ENCODE data around the gene CTNNA1.
"Not testable (repeated sequence)": the region's sequence is repeated elsewhere in the genome, so short reads cannot be mapped to it uniquely, and the experiment has no call there.

CTNNA1 gene

DNA sequence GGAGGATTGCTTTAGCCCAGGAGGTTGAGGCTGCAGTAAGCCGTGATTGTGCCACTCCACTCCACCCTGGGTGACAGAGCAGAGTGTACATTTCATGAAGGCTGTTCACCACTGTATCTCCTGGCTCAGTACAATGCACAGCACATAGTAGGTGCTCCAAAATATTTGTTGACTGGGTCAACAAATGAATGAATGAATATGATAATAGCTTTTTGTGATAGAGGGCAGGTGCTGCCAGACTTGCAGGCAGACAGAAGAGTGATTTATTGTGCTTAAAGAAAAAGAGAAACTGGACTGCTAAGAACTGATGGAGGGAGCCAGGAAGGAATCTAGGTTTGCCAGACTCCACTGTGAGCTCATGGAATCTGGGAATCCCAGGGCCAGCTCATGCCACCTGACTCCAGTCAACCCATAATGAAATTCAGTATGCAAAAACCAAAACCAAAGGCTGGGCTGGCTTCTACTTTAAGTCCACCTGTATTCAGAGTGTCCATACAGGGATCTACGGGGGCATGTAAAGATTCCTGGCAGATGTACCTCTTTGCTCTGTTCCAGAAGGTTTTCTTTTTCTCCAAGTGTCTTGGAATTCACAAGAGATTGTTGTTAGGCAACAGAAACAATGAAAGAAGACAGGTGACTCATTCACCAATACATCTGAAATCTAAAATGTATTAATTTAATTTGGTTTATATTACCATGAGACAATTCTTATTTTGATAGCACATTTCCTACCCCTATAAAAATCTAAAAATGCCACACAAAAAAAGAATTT, 15.5 kb upstream of the CTNNA1 start:
- Mint-ChIP-seq H3K27ac (no peak overlapping the region), H3K4me1 (ENCODE audit: low read depth) (peaks cover 16% of the 10 kb centered on the region)

DNA sequence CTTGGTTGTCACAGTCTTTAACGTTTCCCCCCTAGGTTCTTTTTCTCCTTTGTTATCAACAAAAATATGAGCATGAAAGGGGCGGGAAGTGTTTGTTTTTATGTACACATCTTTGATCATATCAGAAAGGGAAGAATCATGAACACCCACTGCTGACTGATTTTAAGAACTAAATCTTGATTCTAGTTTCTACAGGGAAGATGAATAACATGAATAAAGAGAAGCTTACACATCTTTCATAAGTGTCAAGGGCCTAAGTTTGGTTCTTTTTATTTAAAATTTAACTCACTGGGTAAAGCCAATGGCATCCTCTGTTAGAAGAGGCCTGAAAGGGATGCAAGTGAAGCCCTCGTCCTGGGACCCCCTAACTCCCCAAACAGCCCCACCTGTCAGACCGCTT, 14.8 kb upstream of the CTNNA1 start:
- H3K27ac Mint-ChIP-seq = no peak overlapping the region
- H3K4me3 Mint-ChIP-seq = no peak overlapping the region
- peaks cover 7% of the 10 kb centered on the region for H3K27me3 Mint-ChIP-seq
- H3K9me3 Mint-ChIP-seq (ENCODE audit: low read depth) = no peaks in the 10 kb centered on the region
- peaks cover 18% of the 10 kb centered on the region for H3K4me1 Mint-ChIP-seq (ENCODE audit: low read depth)
- H3K36me3 Mint-ChIP-seq = peaks cover 2% of the 10 kb centered on the region

More for the DNA sequence above, 15.5 kb upstream of the CTNNA1 start:
- no peak overlapping the region for H3K4me3 Mint-ChIP-seq
- no peaks in the 10 kb centered on the region for H3K9me3 Mint-ChIP-seq (ENCODE audit: low read depth)
- H3K27me3 Mint-ChIP-seq = peaks cover 12% of the 10 kb centered on the region
- H3K36me3 Mint-ChIP-seq = peaks cover 2% of the 10 kb centered on the region

DNA sequence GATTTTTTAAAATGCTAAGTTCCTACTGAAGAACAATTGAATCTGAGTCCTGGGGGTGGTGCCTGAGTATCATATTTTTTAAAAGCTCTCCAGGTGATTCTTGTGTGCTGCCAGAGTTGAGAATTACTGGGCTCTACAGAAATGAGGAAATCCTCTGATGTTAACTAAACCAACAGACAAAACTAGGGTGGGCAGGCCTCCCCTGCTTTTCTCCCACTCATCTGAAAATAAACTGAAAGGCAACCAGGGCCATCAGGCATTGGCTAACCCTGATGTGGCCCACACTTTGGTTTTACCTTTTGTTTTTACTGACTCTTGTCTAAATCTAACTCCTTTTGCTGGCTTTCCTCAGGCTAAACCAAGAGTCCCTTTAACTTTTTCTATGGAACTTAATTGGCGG, 13.3 kb upstream of the CTNNA1 start:
- H3K9me3 Mint-ChIP-seq (ENCODE audit: low read depth) = no peaks in the 10 kb centered on the region
- H3K4me1 Mint-ChIP-seq (ENCODE audit: low read depth) = peaks cover 18% of the 10 kb centered on the region
- peaks cover 2% of the 10 kb centered on the region for H3K36me3 Mint-ChIP-seq
- H3K4me3 Mint-ChIP-seq = no peak overlapping the region
- peaks cover 6% of the 10 kb centered on the region for H3K27me3 Mint-ChIP-seq
- H3K27ac Mint-ChIP-seq = no peak overlapping the region

DNA sequence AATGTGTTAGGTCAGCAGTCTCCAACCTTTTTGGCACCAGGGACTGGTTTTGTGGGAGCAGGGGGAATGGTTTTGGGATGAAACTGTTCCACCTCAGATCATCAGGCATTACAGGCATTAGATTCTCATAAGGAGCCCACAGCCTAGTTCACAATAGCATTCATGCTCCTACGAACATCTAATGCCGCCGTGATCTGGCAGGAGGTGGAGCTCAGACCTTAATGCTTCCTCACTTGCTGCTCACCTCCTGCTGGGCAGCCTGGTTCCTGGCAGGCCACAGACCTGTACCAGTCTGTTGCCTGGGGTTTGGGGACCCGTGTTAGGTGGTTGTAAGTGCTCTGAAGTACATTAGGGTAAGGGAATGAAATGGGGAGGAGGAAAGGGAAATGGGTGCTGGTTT, 9.7 kb upstream of the CTNNA1 start:
- H3K9me3 Mint-ChIP-seq (ENCODE audit: low read depth) = no peaks in the 10 kb centered on the region
- H3K4me3 Mint-ChIP-seq = no peak overlapping the region
- H3K27me3 Mint-ChIP-seq = peaks cover 9% of the 10 kb centered on the region
- peaks cover 15% of the 10 kb centered on the region for H3K4me1 Mint-ChIP-seq (ENCODE audit: low read depth)
- no peak overlapping the region for H3K27ac Mint-ChIP-seq
- H3K36me3 Mint-ChIP-seq = no peaks in the 10 kb centered on the region

DNA sequence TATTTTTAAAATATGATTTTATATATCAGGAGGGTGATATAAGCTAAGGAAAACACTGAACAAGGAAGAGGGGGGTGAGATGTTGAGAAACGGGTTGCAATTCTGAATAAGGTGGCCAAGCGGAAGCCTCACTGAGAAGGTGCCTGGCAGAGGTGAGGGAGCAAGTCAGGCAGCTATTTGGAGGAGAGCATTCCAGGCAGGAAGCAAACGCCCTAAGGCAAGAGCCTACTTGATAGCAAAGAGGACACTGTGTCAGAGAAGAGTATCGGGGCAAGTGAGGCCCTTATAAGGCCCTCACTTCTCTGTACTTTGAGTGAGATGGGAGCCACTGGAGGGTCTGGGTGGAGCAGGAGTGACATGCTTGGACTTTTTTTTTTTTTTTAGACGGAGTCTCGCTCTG, 8.0 kb upstream of the CTNNA1 start:
- Mint-ChIP-seq H3K36me3 (no peaks in the 10 kb centered on the region), H3K4me3 (no peak overlapping the region), H3K27me3 (peaks cover 11% of the 10 kb centered on the region), H3K4me1 (ENCODE audit: low read depth) (peaks cover 10% of the 10 kb centered on the region), H3K9me3 (ENCODE audit: low read depth) (no peaks in the 10 kb centered on the region), H3K27ac (no peak overlapping the region)

DNA sequence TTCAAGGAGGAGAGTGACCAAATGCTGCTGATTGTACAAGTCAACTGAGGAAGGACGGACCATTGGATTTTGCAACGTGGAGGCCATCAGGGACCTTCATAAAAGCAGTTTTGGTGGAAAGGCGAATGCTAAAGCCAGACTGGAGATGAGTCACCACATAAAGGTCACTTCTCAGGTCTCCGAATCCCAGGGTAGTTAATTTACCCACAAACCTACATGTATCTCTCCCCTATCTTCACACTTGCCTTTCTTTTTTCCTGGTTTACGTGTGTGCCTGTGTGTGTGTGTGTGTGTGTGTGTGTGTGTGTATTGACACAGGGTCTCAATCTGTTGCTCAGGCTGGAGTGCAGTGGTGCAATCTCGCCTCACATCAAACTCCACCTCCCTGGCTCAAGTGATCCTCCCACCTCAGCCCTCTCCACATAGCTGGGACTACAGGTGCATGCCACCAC, 4.6 kb upstream of the CTNNA1 start:
- H3K4me3 Mint-ChIP-seq = no peak overlapping the region
- no peaks in the 10 kb centered on the region for H3K9me3 Mint-ChIP-seq (ENCODE audit: low read depth)
- no peak overlapping the region for H3K27ac Mint-ChIP-seq
- no peaks in the 10 kb centered on the region for H3K36me3 Mint-ChIP-seq
- peaks cover 13% of the 10 kb centered on the region for H3K27me3 Mint-ChIP-seq
- H3K4me1 Mint-ChIP-seq (ENCODE audit: low read depth) = no peaks in the 10 kb centered on the region

DNA sequence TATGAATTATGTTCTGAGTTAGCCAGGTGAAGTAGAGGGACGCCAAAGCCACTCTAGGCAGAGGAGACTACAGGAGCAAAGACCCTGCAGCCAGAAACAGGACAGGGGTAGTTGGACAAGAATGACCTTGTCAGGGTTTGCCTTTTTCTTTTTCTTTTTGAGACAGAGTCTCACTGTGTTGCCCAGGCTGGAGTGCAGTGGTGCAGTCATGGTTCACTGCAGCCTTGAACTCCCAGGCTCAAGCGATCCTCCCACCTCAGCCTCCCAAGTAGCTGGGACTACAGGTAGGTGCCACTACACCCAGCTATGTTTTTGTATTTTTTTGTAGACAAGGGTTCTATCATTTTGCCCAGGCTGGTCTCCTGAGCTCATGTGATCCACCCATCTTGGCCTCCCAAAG, 1.9 kb upstream of the CTNNA1 start:
- not testable (repeated sequence) for H3K9me3 Mint-ChIP-seq (ENCODE audit: low read depth); H3K36me3 Mint-ChIP-seq; H3K27ac Mint-ChIP-seq; H3K4me3 Mint-ChIP-seq
- Mint-ChIP-seq H3K4me1 (ENCODE audit: low read depth) (peaks cover 12% of the 10 kb centered on the region), H3K27me3 (peaks cover 23% of the 10 kb centered on the region)

DNA sequence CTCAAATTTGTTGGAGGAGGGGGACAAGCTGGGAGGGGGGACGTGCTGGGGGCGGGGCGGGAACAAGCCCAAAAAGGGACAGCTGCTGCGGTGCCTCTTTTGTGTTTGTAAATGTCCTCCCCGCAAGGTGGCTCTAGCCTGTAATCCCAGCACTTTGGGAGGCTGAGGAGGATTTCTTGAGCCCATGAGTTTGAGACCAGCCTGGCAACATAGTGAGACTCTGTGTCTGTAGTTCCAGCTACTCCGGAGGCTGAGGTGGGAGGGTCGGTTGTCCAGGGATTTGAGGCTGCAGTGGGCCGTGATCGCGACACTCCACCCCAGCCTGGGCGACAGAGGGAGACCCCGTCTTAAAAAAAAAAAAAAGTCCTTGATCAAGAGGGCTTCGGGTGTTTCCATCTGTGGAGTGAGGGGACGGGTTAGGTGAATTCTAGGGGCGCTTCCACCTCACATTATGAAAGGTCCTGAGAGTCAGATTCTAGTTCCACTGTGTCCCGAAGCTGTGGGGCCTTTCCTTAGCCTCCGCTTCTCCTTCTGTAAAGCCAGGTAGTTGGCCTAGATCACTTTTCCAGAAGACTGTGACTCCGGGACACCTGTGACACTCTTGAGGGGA, 779 bp upstream of the CTNNA1 start:
- Mint-ChIP-seq H3K4me1 (ENCODE audit: low read depth) (peaks cover 12% of the 10 kb centered on the region), H3K36me3 (no peaks in the 10 kb centered on the region), H3K27me3 (peaks cover 29% of the 10 kb centered on the region), H3K4me3 (peak overlapping the region; percentile 78), H3K27ac (no peak overlapping the region), H3K9me3 (ENCODE audit: low read depth) (no peaks in the 10 kb centered on the region)

DNA sequence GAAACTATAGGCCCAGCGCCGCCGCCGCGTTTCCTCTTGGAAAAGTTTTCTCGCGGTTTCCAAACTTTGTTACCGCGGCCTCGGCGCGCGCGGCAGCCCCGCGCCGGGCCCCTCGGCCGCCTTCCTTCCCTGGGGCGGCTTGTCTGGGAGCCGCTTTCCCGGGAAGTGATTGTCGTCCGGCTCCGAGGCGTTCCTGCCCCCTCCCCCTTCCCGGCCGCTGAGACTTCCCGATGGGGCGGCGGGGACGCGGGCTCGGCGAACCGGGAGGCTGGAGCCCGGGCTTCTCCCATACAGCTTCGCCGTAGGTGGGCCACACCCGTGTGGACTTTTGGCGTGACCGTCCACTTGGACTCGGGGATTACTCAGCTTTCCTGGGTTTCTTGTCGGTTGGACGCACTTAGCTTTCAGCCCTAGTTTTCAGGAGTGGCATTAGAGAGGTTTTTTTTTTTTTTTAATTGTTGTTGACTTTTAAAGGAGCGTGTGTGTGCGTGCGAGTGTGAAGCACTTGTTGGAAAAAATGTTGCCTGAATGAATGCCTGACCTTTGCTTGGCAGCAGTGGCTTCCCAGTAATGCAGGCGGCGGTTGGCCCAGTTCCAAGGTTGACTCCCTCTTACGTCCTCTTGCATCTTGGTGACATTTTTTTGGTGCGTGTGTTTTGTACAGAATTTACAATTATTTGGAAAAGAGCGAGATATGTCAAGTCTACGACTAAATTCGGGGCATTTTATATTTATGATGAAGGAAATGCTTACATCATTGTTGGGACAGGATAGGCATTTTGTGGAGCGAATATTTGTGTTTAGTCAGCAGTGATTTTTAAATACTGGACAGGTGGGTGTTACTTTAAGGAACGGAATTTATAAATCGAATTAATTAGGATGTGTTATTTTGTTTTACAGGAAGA, 821 bp downstream of the CTNNA1 start:
- H3K36me3 Mint-ChIP-seq = peaks cover 2% of the 10 kb centered on the region
- H3K9me3 Mint-ChIP-seq (ENCODE audit: low read depth) = no peaks in the 10 kb centered on the region
- peaks cover 12% of the 10 kb centered on the region for H3K4me1 Mint-ChIP-seq (ENCODE audit: low read depth)
- no peak overlapping the region for H3K27ac Mint-ChIP-seq
- H3K4me3 Mint-ChIP-seq = peak overlapping the region; percentile 86
- H3K27me3 Mint-ChIP-seq = peaks cover 33% of the 10 kb centered on the region

DNA sequence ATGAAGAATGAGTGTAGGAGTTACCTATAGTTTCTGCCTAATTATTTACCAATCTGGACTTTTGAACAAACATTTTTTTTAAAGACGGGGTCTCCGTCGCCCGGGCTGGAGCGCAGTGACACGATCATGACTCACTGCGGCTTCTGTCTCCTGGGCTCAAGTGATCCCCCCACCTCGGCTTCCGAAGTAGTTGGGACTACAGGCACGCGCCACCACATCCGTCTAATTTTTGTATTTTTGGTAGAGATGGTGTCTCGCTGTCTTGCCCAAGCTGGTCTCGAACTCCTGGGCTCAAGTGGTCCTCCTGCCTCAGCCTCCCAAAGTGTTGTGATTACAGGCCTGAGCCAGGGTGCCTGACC, 1.5 kb downstream of the CTNNA1 start:
- Mint-ChIP-seq H3K4me3 (peak overlapping the region; percentile 86), H3K27me3 (peaks cover 35% of the 10 kb centered on the region), H3K9me3 (ENCODE audit: low read depth) (no peaks in the 10 kb centered on the region), H3K36me3 (peaks cover 2% of the 10 kb centered on the region), H3K27ac (no peak overlapping the region), H3K4me1 (ENCODE audit: low read depth) (peaks cover 12% of the 10 kb centered on the region)

DNA sequence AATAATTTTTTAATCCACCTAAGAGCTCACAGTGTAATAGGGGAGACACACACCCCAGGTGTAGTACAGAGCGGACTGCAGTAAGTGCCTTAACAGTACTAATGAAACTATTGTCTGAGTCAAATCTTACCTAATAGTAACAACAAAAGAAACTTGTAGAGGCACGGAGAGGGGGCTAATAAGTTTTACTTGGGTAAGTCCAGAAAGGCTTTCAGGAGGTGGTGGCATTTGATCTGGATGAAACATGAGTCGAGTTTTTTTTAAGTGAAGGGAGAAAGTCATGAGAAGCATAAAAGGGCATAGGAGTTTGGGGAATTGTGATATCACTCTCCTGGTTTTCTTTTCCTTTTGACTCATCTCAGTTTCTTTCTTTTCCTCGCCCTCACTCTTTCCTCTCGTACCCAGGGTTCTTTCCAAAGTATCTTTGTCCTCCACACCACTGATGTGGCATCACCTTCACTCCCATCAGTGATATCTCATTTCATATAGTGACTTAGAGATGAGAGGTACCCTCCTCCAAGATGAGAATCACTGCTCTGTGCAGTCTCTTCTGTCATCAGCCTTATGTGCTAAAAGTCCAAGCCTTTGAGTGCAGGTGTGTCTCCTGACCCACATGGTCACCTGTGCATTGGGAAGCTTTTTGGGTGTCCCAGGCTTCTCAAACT, 2.0 kb downstream of the CTNNA1 start:
- peaks cover 33% of the 10 kb centered on the region for H3K27me3 Mint-ChIP-seq
- H3K9me3 Mint-ChIP-seq (ENCODE audit: low read depth) = no peaks in the 10 kb centered on the region
- H3K27ac Mint-ChIP-seq = no peak overlapping the region
- H3K4me3 Mint-ChIP-seq = peak overlapping the region; percentile 86
- peaks cover 12% of the 10 kb centered on the region for H3K4me1 Mint-ChIP-seq (ENCODE audit: low read depth)
- H3K36me3 Mint-ChIP-seq = peaks cover 2% of the 10 kb centered on the region

DNA sequence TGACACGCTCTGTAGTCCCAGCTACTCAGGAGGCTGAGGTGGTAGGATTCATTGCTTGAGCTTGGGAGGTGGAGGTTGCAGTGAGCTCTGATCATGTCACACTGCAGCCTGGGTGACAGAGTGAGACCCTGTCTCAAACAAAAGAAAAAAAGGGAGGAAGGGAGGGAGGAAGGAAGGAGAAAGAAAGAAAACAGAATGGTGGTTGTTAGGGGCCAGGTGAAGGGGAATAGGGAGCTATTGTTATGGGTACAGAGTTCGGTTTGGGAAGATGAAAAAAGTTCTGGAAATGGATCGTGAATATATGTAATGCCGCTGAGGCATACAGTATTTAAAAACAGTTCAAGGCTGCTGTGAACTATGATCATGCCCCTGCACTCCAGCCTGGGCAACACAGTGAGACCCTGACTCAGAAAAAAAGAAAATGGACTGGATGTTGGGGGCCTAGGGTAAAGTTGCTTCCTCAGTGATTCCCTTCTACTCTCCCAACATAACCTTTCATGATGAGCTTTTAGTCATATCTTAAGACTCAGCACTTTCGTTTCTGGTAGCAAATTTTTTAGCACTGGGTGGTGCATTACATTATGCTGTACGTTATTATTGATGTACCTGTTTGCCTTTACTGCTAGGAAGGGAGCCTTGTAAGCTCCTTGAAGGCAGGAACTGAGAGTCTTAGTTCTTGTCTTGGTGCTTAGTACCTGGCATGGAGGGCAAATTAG, 4.0 kb downstream of the CTNNA1 start:
- peaks cover 2% of the 10 kb centered on the region for H3K36me3 Mint-ChIP-seq
- H3K27me3 Mint-ChIP-seq = peaks cover 33% of the 10 kb centered on the region
- no peak overlapping the region for H3K27ac Mint-ChIP-seq
- no peaks in the 10 kb centered on the region for H3K9me3 Mint-ChIP-seq (ENCODE audit: low read depth)
- H3K4me1 Mint-ChIP-seq (ENCODE audit: low read depth) = peaks cover 28% of the 10 kb centered on the region
- H3K4me3 Mint-ChIP-seq = no peak overlapping the region

DNA sequence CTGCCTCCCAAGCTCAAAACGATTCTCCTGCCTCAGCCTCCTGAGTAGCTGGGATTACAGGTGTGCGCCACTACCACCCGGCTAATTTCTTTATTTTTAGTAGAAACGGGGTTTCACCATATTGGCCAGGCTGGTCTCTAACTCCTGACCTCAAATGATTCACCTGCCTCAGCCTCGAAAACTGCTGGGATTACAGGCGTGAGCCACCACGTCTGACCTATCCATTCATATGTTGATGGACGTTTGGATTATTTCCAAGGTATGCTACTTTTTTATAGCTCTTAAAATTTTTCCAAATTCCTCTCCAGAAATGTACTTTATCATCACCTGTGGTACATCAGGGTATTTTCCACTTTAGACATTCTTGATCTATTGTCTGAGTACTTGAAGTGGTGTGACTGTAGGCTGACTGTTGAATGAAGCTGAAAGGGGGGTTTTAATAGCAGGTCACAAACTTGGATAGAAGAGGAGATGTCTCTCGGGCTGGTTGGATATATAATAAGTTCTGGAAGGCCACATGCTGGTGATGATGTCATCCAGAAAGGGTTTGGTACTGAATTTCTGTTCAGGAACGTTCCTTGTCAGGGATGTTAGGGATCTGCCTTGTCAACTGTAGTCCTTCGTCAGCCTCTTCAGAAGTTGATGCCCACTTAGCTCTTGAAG, 7.4 kb downstream of the CTNNA1 start:
- Mint-ChIP-seq H3K36me3 (peaks cover 2% of the 10 kb centered on the region), H3K4me1 (ENCODE audit: low read depth) (peaks cover 16% of the 10 kb centered on the region), H3K27me3 (peaks cover 30% of the 10 kb centered on the region), H3K27ac (no peak overlapping the region), H3K9me3 (ENCODE audit: low read depth) (no peaks in the 10 kb centered on the region), H3K4me3 (no peak overlapping the region)

DNA sequence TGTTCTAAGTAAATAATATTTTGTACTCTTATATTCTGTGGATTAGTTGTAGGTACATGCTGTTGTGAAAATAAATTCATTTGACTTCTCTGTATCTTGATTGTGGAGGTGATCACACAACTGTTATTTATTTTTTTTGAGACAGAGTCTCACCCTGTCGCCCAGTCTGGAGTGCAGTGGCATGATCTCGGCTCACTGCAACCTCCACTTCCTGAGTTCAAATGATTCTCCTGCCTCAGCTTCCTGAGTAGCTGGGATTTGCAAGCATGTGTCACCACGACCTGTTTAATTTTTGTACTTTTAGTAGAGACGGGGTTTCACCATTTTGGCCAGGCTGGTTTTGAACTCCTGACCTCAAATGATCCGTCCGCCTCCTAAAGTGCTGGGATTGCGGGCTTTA, 7.9 kb downstream of the CTNNA1 start:
- not testable (repeated sequence) for H3K27ac Mint-ChIP-seq; H3K36me3 Mint-ChIP-seq; H3K9me3 Mint-ChIP-seq (ENCODE audit: low read depth); H3K4me3 Mint-ChIP-seq
- H3K27me3 Mint-ChIP-seq = peaks cover 33% of the 10 kb centered on the region
- peaks cover 16% of the 10 kb centered on the region for H3K4me1 Mint-ChIP-seq (ENCODE audit: low read depth)
